ENCODE measurements around the gene CACNB1. TPM values are rescaled to one million over a fixed set of nuclear protein-coding genes. Genes with fewer than 3 reads are reported as not detected.

The CACNB1 gene
- polyA plus RNA-seq, 1 of the 3 experiments (the other 2 are of a cell fraction) = 7.4 TPM

- Histone ChIP-seq H3K27me3 (ENCODE audit: insufficient read depth) (no peaks in the 10 kb centered on the region), H3K36me3 (replicated peaks in 1 of 2; ENCODE audit: control insufficient read depth in 1 of 2, insufficient read depth in 2 of 2, low read length in 1 of 2) (no peaks in the 10 kb centered on the region), H3K4me3 (ENCODE audit: low read depth in 2 of 2, low read length in 1 of 2) (peak overlapping the region; percentile 50 to 62), H3K4me2 (peak overlapping the region; percentile 75), H3K4me1 (ENCODE audit: control insufficient read depth in 1 of 2, insufficient read depth in 2 of 2, low read depth in 1 of 2, low read length in 1 of 2) (peaks cover 0 to 3% of the 10 kb centered on the region in 2 experiments; a peak in 2 of 4 replicates), H3K9ac (peak overlapping the region; percentile 36; the same call in 1 of the 2 replicates), H3K27ac (ENCODE audit: low read depth in 2 of 2, low read length in 1 of 2) (no peak overlapping the region), H3K79me2 (ENCODE audit: insufficient read depth) (no peaks in the 10 kb centered on the region), H3K9me3 (no peaks in the 10 kb centered on the region), H3K9me2 (no peaks in the 10 kb centered on the region), H4K20me1 (ENCODE audit: insufficient read depth) (no peaks in the 10 kb centered on the region), H2AFZ (ENCODE audit: low read depth) (peak overlapping the region; percentile 95; the same call in 1 of the 2 replicates), H3F3A (replicated peaks; ENCODE audit: insufficient read depth) (peaks cover 5% of the 10 kb centered on the region)
- ChIA-PET POLR2A (interaction anchor here (1.0 to 1.8 kb wide), 4 partner anchors 9 to 295 kb away, joined by 3 to 7 read pairs (median 4); partner anchors contain the start of genes LASP1 and RPL19), CTCF (interaction anchor here (0.7 to 5.7 kb wide), 29 partner anchors 9 to 401 kb away, joined by 3 to 108 read pairs (median 4); partner anchors contain the start of genes CACNB1 and RPL23)
- 5% methylated on average over 15 of the region's 15 CpGs for WGBS (ENCODE audit: low lambda C conversion rate)
- DNase-seq = peak; percentile 98
- TF ChIP-seq RAD21 (IDR thresholded peaks at IDR 0.05; ENCODE audit: low read length) (peak; percentile 35; the same call in 1 of the 2 replicates), REST (IDR thresholded peaks at IDR 0.05; ENCODE audit: low read depth, low read length) (no peak), FOSL2 (IDR thresholded peaks at IDR 0.05; ENCODE audit: borderline replicate concordance, low read depth) (no peak), CTCF (IDR thresholded peaks at IDR 0.05) (peak; percentile 78), ELF1 (IDR thresholded peaks at IDR 0.05) (no peak), POLR2AphosphoS5 (IDR thresholded peaks at IDR 0.05; ENCODE audit: low read depth, low read length) (peak; percentile 46; the same call in 1 of the 2 replicates), TEAD4 (IDR thresholded peaks at IDR 0.05; ENCODE audit: borderline replicate concordance, insufficient read depth) (no peak), TAF1 (IDR thresholded peaks at IDR 0.05; ENCODE audit: borderline replicate concordance, low read depth, low read length) (0 out of 2 replicates have a peak, but pooled peaks have one; percentile 19), FOXM1 (IDR thresholded peaks at IDR 0.05; ENCODE audit: low read depth) (no peak), GATA2 (CRISPR knock-in tag; IDR thresholded peaks at IDR 0.05) (no peak), IRF3 (IDR thresholded peaks at IDR 0.05; ENCODE audit: low read depth, low read length) (no peak), FOXJ3 (CRISPR knock-in tag; IDR thresholded peaks at IDR 0.05) (no peak), SMC3 (IDR thresholded peaks at IDR 0.05; ENCODE audit: low read depth, low read length) (peak; percentile 26; the same call in 1 of the 2 replicates), EP300 (IDR thresholded peaks at IDR 0.05; ENCODE audit: borderline replicate concordance in 1 of 2, low read depth in 1 of 2, low read length in 1 of 2) (no peak), ZBTB33 (IDR thresholded peaks at IDR 0.05; ENCODE audit: borderline replicate concordance, low read depth) (no peak), YY1 (IDR thresholded peaks at IDR 0.05; ENCODE audit: low read depth) (peak; percentile 28; the same call in 1 of the 2 replicates), RFX5 (IDR thresholded peaks at IDR 0.05; ENCODE audit: low read length) (no peak), RXRA (IDR thresholded peaks at IDR 0.05; ENCODE audit: borderline replicate concordance, low read depth) (no peak), MAX (IDR thresholded peaks at IDR 0.05; ENCODE audit: low read depth) (peak; percentile 20; the same call in 1 of the 2 replicates), EZH2phosphoT487 (IDR thresholded peaks at IDR 0.05; ENCODE audit: borderline replicate concordance, low read depth) (no peak), CHD2 (IDR thresholded peaks at IDR 0.05; ENCODE audit: low read length, partially characterized antibody) (no peak), GABPA (IDR thresholded peaks at IDR 0.05; ENCODE audit: low read depth) (no peak), PBX3 (IDR thresholded peaks at IDR 0.05) (peak; percentile 99)
Measured at GRCh38 chr17:39164675-39165143, 32.8 kb downstream of the CACNB1 start.
